Activated naive CD8-positive, alpha-beta T cell treated with anti-CD3 and anti-CD28 coated beads, Interleukin-2, amount 50 U/mL, for 16 hours (primary cell): ENCODE results near the gene TNS4.

Experiments
- DNase-seq: peaks from one replicate; pipeline ENCODE4 v3.0.0-alpha.2; 2020; ENCODE audit warnings: low read depth, low spot score

Gene TNS4

GRCh38 chr17:40495140-40495539, 6.3 kb downstream of the TNS4 start:
- DNase-seq: no peak

GRCh38 chr17:40493697-40494096, 7.7 kb downstream of the TNS4 start:
- DNase-seq: no peak

GRCh38 chr17:40491486-40491885, 9.9 kb downstream of the TNS4 start:
- no peak for DNase-seq

- DNase-seq: no peak
Measured at GRCh38 chr17:40490982-40491381, 10.4 kb downstream of the TNS4 start.

GRCh38 chr17:40490289-40490853, 11.1 kb downstream of the TNS4 start:
- DNase-seq: no peak

GRCh38 chr17:40487371-40488020, 13.9 kb downstream of the TNS4 start:
- DNase-seq: no peak

GRCh38 chr17:40486522-40487370, 14.7 kb downstream of the TNS4 start:
- DNase-seq: no peak

- no peak for DNase-seq
Measured at GRCh38 chr17:40485851-40486521, 15.4 kb downstream of the TNS4 start.

- DNase-seq: no peak
Measured at GRCh38 chr17:40484973-40485530, 16.4 kb downstream of the TNS4 start.

GRCh38 chr17:40484285-40484972, 17.0 kb downstream of the TNS4 start:
- no peak for DNase-seq

GRCh38 chr17:40483679-40484078, 17.7 kb downstream of the TNS4 start:
- DNase-seq: no peak

GRCh38 chr17:40482722-40483121, 18.7 kb downstream of the TNS4 start:
- no peak for DNase-seq

- no peak for DNase-seq
Measured at GRCh38 chr17:40481106-40481505, 20.3 kb downstream of the TNS4 start.

- DNase-seq: peak; percentile 68
Measured at GRCh38 chr17:40480501-40481003, 20.9 kb downstream of the TNS4 start.

GRCh38 chr17:40479754-40480480, 21.5 kb downstream of the TNS4 start:
- DNase-seq: no peak

GRCh38 chr17:40478486-40478885, 22.9 kb downstream of the TNS4 start:
- no peak for DNase-seq

- DNase-seq: no peak
Measured at GRCh38 chr17:40477796-40478195, 23.6 kb downstream of the TNS4 start.

GRCh38 chr17:40475234-40475908, 26.1 kb downstream of the TNS4 start:
- DNase-seq: no peak

GRCh38 chr17:40474419-40475002, 26.9 kb downstream of the TNS4 start:
- no peak for DNase-seq
